Measurements from ENCODE around the gene ZBTB20.
A peak's percentile ranks its signal among the peaks of the same experiment; 100 is the strongest.
"Not testable (repeated sequence)": the region's sequence is repeated elsewhere in the genome, so short reads cannot be mapped to it uniquely, and the experiment has no call there.

The ZBTB20 gene

DNA sequence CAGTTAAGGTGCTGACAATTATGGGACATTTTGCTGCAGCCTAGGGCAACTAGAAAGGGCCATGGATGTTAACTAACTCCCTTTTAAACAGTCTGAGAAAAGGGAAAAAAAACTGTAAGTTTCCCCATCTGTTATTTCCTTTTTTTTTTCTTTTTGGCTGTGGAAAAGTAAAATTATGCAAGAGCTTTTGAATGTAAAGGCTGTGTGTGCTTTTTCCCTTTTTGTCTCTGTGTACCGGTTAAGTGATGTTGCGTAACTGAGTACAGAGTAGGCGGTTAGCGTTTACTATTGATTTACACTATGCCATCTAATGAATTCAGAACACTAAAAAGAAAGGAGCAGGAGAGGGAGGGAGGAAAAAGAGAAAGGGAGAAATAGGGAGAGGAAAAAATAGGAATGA, 449.7 kb downstream of the ZBTB20 start:
- Mint-ChIP-seq H3K9me3 (no peaks in the 10 kb centered on the region), H3K4me3 (no peak overlapping the region), H3K4me1 (peaks cover 4 to 12% of the 10 kb centered on the region in 2 donors), H3K27ac (no peak overlapping the region), H3K36me3 (peaks cover 0 to 3% of the 10 kb centered on the region in 2 donors), H3K27me3 (no peaks in the 10 kb centered on the region)
- no peak for ATAC-seq (replicated peaks)
- no peak for DNase-seq

DNA sequence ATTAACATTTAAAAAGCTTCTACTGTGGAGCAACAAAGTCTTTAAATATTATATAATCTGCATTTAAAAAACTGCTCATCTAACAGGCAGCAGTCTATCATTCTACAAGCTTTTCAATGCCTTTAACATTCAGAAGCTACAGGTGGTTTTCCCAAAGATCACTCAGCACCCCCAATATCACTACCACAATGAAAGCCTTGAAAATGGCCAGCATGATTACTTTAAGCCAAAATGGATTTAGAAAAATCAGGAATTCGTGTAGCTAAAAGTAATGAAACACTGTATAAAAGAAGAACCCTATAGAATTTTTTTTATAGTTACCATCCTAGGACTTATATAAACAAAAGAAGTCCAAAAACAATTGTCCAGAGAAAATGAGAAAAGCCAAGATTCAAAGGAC, 452.8 kb downstream of the ZBTB20 start:
- ATAC-seq (replicated peaks) = no peak
- H3K36me3 Mint-ChIP-seq = peaks cover 0 to 3% of the 10 kb centered on the region in 2 donors

DNA sequence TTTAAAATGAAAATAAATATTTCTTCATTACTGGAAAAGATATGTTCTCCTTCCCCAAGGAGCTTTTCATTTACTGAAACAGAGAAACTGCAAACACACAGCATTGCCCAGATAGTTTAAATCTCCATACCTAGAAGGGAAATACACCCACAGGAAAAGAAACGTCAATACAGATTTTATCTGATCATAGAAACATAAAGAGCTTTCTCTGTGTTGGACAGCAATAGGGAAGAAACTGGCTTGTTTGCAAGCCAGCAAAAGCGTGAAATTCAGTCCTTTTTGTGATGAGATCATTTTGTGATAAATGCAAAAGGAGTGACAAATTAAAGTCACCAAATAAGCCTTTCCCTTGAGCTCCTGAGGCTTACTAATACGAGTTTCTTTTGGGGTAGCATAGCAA, 455.2 kb downstream of the ZBTB20 start:
- no peak overlapping the region for H3K4me3 Mint-ChIP-seq

More for the DNA sequence above, 452.8 kb downstream of the ZBTB20 start:
- Mint-ChIP-seq H3K27ac (no peak overlapping the region), H3K27me3 (no peaks in the 10 kb centered on the region), H3K9me3 (no peaks in the 10 kb centered on the region), H3K4me1 (peaks cover 4 to 12% of the 10 kb centered on the region in 2 donors), H3K4me3 (no peak overlapping the region)
- DNase-seq = no peak

DNA sequence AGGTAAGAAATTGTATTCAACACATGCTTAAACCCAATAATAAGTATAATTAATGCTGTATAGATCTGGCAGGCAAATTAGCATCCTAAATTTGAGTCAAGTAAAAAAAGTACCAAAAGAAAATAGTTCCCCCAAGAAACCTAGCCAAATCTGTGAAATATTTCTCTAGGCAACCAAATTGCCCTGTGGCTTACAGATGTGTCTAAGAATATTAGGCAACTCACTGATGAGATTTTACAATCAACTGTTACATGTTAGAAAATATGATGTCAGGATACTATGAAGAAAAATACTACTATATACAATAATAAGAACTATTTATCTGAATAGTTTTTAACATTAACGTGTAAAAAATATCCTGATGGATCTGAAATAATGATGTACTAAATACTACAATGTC, 456.2 kb downstream of the ZBTB20 start:
- Mint-ChIP-seq H3K27me3 (no peaks in the 10 kb centered on the region), H3K27ac (no peak overlapping the region), H3K9me3 (no peaks in the 10 kb centered on the region), H3K4me1 (peaks cover 5 to 9% of the 10 kb centered on the region in 2 donors), H3K36me3 (peaks cover 5 to 6% of the 10 kb centered on the region in 2 donors), H3K4me3 (no peak overlapping the region)
- ATAC-seq (replicated peaks) (no peak), DNase-seq (no peak)

More for the DNA sequence above, 455.2 kb downstream of the ZBTB20 start:
- H3K36me3 Mint-ChIP-seq = peaks cover 3% of the 10 kb centered on the region in 2 donors
- H3K9me3 Mint-ChIP-seq = no peaks in the 10 kb centered on the region
- H3K27me3 Mint-ChIP-seq = no peaks in the 10 kb centered on the region
- H3K27ac Mint-ChIP-seq = no peak overlapping the region
- no peak for ATAC-seq (replicated peaks)
- no peak for DNase-seq
- peaks cover 1 to 4% of the 10 kb centered on the region in 2 donors for H3K4me1 Mint-ChIP-seq

DNA sequence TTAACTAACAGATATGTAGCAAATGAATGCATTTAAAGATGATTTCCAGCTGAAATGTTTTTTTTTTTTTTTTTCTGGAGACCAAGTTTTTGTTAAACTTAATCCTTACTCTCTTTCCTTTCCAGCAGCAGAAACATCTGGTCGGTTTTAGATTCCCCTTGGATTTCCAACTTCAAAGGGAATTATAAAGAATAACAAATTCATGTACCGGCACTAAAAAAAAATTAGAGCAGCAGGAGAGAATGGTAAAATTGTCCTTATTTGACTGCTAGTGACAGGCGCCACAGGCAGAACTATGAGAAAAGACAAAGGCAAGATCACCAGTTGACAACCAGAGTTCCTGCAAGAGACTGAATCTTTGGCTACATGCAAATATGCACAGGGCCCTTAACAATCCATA, 459.9 kb downstream of the ZBTB20 start:
- Mint-ChIP-seq H3K27me3 (no peaks in the 10 kb centered on the region), H3K36me3 (peaks cover 2 to 6% of the 10 kb centered on the region in 2 donors), H3K9me3 (no peaks in the 10 kb centered on the region), H3K27ac (no peak overlapping the region), H3K4me1 (peaks cover 5 to 9% of the 10 kb centered on the region in 2 donors), H3K4me3 (no peak overlapping the region)
- ATAC-seq (replicated peaks) (no peak), DNase-seq (no peak)

DNA sequence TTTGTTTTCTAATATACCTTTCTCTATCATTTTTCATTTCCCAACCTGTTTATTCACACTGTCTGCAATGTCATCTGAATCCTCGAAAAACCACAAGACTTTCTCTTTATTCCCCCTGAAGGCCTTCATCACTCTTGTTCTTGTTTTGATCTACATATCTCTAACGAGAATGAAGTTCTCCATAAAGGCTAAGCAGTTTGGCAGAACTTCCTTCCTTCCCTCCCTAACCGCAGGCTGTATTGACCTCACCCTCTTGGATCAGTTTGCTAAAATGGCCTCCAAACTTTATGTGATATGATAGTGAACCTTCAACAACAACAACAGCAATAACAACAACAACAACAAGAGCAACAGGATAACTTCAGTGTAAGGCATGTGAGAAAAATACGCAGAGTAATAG, 460.5 kb downstream of the ZBTB20 start:
- DNase-seq (no peak), ATAC-seq (replicated peaks) (no peak)
- peak overlapping the region; percentile 10 for H3K27ac Mint-ChIP-seq
- H3K36me3 Mint-ChIP-seq = peaks cover 2 to 6% of the 10 kb centered on the region in 2 donors
- no peak overlapping the region for H3K4me3 Mint-ChIP-seq
- no peaks in the 10 kb centered on the region for H3K27me3 Mint-ChIP-seq
- no peaks in the 10 kb centered on the region for H3K9me3 Mint-ChIP-seq
- H3K4me1 Mint-ChIP-seq = peaks cover 5 to 9% of the 10 kb centered on the region in 2 donors

DNA sequence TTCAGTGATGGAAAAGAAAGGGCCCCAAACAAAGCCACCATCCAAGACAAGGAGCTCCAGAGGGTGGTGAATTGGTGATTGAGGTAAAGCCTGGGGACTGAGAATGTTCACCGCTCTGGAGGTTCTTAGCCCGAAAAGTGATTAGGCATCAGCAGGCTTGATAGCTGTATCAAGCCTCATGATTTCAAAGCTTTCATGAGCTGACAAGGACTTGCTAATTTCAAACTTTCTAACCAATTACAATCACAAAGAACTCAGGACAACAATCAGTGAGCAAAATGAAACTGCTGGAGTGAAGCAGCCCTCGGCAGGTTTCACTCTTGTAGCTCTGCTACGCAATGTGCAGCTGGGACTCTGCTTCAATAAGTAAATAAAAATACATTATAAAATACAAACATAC, 461.9 kb downstream of the ZBTB20 start:
- ATAC-seq (replicated peaks) (no peak), DNase-seq (no peak)
- no peaks in the 10 kb centered on the region for H3K9me3 Mint-ChIP-seq
- H3K27me3 Mint-ChIP-seq = no peaks in the 10 kb centered on the region
- H3K4me3 Mint-ChIP-seq = no peak overlapping the region
- H3K4me1 Mint-ChIP-seq = peaks cover 5 to 9% of the 10 kb centered on the region in 2 donors
- H3K36me3 Mint-ChIP-seq = peaks cover 2 to 6% of the 10 kb centered on the region in 2 donors
- no peak overlapping the region for H3K27ac Mint-ChIP-seq

DNA sequence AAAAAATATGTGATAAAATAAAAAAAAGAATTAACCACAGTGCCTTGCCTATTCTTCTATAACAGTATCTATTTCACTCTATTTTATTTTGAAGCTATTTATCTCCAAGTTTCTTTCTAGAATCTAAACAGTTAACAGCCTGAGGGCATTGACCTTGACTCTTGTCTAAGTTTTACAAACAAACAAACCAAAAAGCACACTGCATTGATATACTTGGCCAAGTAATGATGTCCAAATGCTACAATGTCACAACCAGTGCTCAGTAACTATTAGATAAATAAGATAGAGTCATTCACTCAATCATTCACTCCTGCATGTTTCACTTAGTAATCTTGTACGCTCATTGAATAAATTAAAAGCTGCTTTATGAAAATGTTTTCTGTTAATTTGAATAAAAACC, 466.8 kb downstream of the ZBTB20 start:
- H3K4me3 Mint-ChIP-seq = no peak overlapping the region
- peaks cover 0 to 4% of the 10 kb centered on the region in 2 donors for H3K9me3 Mint-ChIP-seq
- no peak overlapping the region for H3K27ac Mint-ChIP-seq
- H3K4me1 Mint-ChIP-seq = no peaks in the 10 kb centered on the region
- no peak for ATAC-seq (replicated peaks)
- H3K27me3 Mint-ChIP-seq = no peaks in the 10 kb centered on the region
- peaks cover 3 to 9% of the 10 kb centered on the region in 2 donors for H3K36me3 Mint-ChIP-seq
- DNase-seq = no peak

DNA sequence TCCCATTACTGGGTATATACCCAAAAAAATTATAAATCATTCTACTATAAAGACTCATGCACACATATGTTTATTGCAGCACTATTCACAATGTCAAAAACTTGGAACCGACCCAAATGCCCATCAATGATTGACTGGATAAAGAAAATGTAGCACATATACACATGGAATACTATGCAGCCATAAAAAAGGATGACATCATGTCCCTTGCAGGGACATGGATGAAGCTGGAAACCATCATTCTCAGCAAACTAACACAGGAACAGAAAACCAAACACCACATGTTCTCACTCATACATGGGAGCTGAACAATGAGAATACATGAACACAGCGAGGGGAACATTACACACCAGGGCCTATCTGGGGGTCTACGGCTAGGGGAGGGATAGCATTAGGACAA, 467.3 kb downstream of the ZBTB20 start:
- H3K36me3 Mint-ChIP-seq; H3K4me1 Mint-ChIP-seq; H3K4me3 Mint-ChIP-seq; DNase-seq; H3K27me3 Mint-ChIP-seq; H3K27ac Mint-ChIP-seq; H3K9me3 Mint-ChIP-seq; ATAC-seq (replicated peaks): not testable (repeated sequence)

DNA sequence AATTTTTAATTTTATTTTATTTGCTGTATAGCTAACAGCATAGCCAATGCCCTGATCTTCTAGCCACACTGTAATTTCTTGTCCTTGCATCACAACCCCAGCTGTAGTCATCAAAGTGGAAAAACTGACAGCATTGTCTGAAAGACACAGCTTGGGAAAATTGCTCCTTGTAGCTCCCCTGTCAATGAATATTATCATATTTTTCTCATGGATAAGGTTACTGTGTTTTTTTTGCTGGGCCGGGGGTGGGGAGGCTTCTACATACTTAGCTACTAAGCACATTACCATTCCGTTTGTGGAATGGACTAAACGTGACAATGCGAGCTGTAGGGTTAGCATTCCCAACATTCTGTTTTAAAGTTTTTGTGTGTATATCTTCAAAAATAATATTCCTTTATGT, 472.0 kb downstream of the ZBTB20 start:
- Mint-ChIP-seq H3K4me3 (no peak overlapping the region), H3K9me3 (peaks cover 0 to 4% of the 10 kb centered on the region in 2 donors), H3K27me3 (no peaks in the 10 kb centered on the region), H3K27ac (no peak overlapping the region), H3K36me3 (peaks cover 3 to 9% of the 10 kb centered on the region in 2 donors), H3K4me1 (no peaks in the 10 kb centered on the region)
- DNase-seq (no peak), ATAC-seq (replicated peaks) (no peak)

DNA sequence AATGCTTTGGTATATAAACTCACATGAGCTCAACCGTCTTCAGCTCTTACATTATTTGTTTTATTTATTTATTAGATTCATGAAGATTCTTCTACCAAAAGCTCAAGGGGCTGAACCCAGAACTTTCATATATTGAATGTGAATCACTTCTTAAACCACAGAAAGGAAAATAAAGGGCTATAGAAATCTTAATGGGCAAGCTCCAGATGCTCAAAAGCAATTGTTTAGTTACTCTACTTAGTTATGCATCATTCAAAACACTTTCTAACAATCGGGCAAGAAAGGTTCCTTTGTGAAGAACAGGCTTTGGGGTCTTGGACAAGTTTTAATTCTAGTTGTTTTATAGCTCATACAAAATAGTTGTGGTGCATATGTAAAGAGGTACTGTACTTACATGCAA, 473.1 kb downstream of the ZBTB20 start:
- Mint-ChIP-seq H3K9me3 (no peaks in the 10 kb centered on the region), H3K4me1 (no peaks in the 10 kb centered on the region), H3K4me3 (no peak overlapping the region), H3K27ac (no peak overlapping the region), H3K27me3 (no peaks in the 10 kb centered on the region), H3K36me3 (peaks cover 0 to under 1% of the 10 kb centered on the region in 2 donors)
- DNase-seq (no peak), ATAC-seq (replicated peaks) (no peak)

DNA sequence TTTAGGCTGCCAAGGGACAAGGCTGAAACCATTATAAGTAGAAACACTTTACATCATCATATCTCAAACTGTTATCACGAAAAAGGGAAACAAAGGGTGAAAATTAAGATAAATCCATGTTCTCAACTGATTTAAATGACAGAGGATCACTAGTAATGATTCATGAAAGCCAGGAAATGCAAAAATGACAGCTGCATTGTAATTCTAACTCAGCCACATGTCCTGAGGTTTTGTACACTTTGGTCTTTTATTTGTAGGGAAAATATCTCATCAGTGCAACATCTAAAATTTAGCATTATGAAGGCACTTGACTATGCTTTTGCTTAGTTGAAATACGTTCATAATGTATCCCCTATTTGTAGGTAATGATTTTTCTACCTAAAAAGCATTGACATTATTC, 473.6 kb downstream of the ZBTB20 start:
- no peak overlapping the region for H3K27ac Mint-ChIP-seq
- DNase-seq = no peak

DNA sequence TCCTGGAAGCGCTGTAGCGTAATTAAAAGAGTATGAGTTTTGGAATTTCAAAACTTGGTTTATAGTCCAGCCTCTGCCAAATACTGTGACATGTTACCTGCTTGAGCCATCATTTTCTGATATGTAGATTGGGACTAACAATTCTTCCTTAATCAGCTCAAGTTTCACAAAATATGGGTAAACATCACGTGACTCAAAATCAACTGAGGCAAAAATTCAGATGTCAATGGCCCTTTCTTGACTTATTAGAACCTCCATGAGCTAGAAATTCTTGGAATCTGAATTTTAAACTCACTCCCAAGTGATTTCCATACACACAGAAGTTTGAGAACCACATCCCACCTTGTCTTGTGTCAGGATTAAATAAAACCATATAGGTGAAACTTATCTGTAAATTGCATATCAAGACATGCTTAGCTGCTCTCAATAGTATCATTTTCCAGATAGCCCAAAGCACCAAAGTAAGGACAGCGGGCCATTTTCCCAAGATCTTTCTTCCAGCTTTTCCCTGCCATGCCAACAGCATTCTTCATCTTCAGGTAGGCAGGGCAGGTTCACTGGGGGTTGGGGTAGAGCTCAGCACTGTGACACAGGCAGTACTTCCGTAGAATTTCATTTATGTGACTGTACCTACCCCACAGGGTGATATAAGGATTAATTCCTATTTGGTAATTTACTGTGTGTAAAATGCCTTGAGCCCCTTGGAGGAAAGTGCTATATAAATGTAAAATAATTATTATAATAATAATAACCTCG, 474.2 kb downstream of the ZBTB20 start:
- H3K9me3 Mint-ChIP-seq = no peaks in the 10 kb centered on the region
- no peak overlapping the region for H3K4me3 Mint-ChIP-seq
- ATAC-seq (replicated peaks) (no peak), DNase-seq (no peak)
- H3K4me1 Mint-ChIP-seq = no peaks in the 10 kb centered on the region
- H3K27me3 Mint-ChIP-seq = no peaks in the 10 kb centered on the region
- no peaks in the 10 kb centered on the region for H3K36me3 Mint-ChIP-seq
- H3K27ac Mint-ChIP-seq = no peak overlapping the region

More for the DNA sequence above, 473.6 kb downstream of the ZBTB20 start:
- Mint-ChIP-seq H3K4me3 (no peak overlapping the region), H3K27me3 (no peaks in the 10 kb centered on the region), H3K36me3 (no peaks in the 10 kb centered on the region), H3K9me3 (no peaks in the 10 kb centered on the region), H3K4me1 (no peaks in the 10 kb centered on the region)
- ATAC-seq (replicated peaks) = no peak

DNA sequence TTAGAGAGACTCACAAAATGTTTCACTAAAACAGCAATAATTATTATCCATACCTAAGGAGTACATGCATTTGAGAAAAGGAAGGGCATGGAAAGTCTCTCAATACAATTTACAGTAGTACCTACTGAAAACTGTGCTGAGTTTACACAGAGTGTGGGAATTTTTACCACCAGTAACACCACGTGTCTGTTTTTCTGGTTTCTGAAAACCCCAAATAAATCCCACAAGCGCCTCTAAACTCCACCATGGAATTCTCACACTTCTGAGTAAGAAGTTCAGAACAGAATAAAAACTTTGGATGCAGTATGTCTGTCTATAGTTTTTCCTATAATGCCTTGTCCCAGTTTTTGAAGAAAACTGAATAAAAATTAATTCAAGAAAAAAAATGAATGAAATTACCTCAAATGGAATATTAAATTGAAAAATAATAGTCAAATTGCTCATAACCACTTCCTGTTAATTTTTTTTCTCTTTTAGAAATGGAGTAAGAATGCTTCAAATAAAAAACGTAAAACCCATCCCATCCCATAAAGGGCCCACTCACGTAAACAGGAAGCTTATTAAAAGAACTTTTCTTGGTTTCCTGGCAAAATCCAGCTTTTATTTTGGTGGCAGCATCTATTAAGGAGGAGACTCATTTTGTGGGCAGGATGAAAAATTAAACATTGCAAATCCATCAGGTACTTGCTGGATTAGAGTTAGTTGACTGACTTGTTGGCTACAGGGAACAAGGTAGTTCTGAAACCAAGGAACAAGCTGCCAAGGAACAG, 475.2 kb downstream of the ZBTB20 start:
- H3K9me3 Mint-ChIP-seq = no peaks in the 10 kb centered on the region
- no peaks in the 10 kb centered on the region for H3K27me3 Mint-ChIP-seq
- H3K27ac Mint-ChIP-seq = no peak overlapping the region
- DNase-seq (no peak), ATAC-seq (replicated peaks) (no peak)
- H3K4me3 Mint-ChIP-seq = no peak overlapping the region
- H3K4me1 Mint-ChIP-seq = no peaks in the 10 kb centered on the region
- no peaks in the 10 kb centered on the region for H3K36me3 Mint-ChIP-seq

DNA sequence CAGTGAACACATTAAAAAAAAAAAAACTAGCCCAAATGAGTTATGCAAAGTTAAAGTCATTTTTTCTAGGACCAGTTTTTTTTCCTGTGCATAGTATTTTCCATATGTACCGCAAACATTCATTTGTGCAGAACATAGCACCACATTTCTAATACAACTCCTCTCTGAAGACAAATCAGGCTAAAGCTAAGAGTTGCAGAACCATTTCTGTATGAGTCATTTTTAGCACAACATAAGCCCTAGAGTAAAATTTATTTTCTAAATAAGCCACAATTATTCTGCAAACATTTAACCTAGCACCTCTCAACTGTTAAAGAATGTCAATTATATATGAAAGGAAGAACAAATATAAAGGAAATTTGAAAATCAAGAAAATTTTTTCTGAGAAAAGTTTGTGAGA, 477.5 kb downstream of the ZBTB20 start:
- peaks cover 0 to 5% of the 10 kb centered on the region in 2 donors for H3K36me3 Mint-ChIP-seq
- H3K27ac Mint-ChIP-seq = no peak overlapping the region
- no peak overlapping the region for H3K4me3 Mint-ChIP-seq
- H3K27me3 Mint-ChIP-seq = no peaks in the 10 kb centered on the region
- H3K4me1 Mint-ChIP-seq = no peaks in the 10 kb centered on the region
- peaks cover 2 to 4% of the 10 kb centered on the region in 2 donors for H3K9me3 Mint-ChIP-seq
- ATAC-seq (replicated peaks) = no peak
- DNase-seq = no peak

Measured in stimulated activated naive B cell treated with anti-CD40 and anti-IgM and Interleukin-4, amounts not matched to agents 10 μg/mL and 1 μg/mL and 100 μg/mL, for 72 hours (primary cell).